Retinal pigment epithelial cell (primary cell): Measurements from ENCODE around the gene NOP53.
"Not testable (repeated sequence)": the region's sequence is repeated elsewhere in the genome, so short reads cannot be mapped to it uniquely, and the experiment has no call there.

Experiments
- DNase-seq: peaks from one replicate; pipeline ENCODE4 v3.0.0-alpha.2; 2010; ENCODE audit warnings: low read depth
- H3K4me3 ChIP-seq: 2 replicates; pipeline ENCODE4 v1.5.1; 2011; ENCODE audit warnings: mild to moderate bottlenecking, low read length, control low read depth, moderate library complexity
- TF ChIP-seq, protein P1 (sequence below): conservative IDR thresholded peaks from 2 replicates; pipeline ENCODE4 v1.5.1; 2011; ENCODE audit warnings: low read depth, low read length, control low read depth, inconsistent platforms

The NOP53 gene

DNA sequence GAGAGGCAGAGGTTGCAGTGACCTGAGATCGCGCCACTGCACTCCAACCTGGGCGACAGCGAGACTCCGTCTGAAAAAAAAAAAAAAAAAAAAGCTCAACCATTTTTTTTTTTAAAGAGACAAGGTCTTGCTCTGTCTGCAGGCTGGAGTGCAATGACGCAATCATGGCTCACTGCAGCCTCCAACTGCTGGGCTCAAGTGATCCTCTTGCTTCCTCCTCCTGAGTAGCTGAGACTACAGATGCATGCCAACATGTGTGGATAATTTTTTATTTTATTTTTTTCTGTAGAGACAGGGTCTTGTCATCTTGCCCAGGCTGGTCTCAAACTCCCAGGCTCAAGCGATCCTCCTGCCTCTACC lies 21.8 kb upstream of the NOP53 start:
- no peak for DNase-seq

DNA sequence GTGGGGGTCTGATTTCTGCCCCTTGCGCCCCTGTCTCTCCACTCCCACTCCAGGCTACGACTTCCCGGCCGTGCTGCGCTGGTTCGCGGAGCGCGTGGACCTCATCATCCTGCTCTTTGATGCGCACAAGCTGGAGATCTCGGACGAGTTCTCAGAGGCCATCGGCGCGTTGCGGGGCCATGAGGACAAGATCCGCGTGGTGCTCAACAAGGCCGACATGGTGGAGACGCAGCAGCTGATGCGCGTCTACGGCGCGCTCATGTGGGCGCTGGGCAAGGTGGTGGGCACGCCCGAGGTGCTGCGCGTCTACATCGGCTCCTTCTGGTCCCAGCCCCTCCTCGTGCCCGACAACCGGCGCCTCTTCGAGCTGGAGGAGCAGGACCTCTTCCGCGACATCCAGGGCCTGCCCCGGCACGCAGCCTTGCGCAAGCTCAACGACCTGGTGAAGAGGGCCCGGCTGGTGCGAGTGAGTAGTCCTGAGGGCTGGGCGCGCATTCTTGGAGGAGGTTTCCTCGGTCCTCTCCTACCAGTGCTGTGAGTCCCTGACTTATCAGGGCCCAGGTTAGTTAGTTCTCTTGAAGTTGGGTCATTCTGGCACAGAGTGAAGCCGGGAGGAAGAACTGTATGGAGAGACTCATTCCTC lies 19.5 kb upstream of the NOP53 start:
- no peak for DNase-seq
- H3K4me3 ChIP-seq: no peak overlapping the region
- TF ChIP-seq, protein P1, sequence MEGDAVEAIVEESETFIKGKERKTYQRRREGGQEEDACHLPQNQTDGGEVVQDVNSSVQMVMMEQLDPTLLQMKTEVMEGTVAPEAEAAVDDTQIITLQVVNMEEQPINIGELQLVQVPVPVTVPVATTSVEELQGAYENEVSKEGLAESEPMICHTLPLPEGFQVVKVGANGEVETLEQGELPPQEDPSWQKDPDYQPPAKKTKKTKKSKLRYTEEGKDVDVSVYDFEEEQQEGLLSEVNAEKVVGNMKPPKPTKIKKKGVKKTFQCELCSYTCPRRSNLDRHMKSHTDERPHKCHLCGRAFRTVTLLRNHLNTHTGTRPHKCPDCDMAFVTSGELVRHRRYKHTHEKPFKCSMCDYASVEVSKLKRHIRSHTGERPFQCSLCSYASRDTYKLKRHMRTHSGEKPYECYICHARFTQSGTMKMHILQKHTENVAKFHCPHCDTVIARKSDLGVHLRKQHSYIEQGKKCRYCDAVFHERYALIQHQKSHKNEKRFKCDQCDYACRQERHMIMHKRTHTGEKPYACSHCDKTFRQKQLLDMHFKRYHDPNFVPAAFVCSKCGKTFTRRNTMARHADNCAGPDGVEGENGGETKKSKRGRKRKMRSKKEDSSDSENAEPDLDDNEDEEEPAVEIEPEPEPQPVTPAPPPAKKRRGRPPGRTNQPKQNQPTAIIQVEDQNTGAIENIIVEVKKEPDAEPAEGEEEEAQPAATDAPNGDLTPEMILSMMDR: no peak

More for the DNA sequence above, 21.8 kb upstream of the NOP53 start:
- peak overlapping the region; percentile 10 for H3K4me3 ChIP-seq
- TF ChIP-seq, protein P1: no peak

GRCh38 chr19:47726467-47726866 lies 18.9 kb upstream of the NOP53 start:
- no peak overlapping the region for H3K4me3 ChIP-seq
- no peak for DNase-seq
- TF ChIP-seq, protein P1: no peak

- H3K4me3 ChIP-seq, DNase-seq: not testable (repeated sequence)
Observed at GRCh38 chr19:47728295-47728694, 17.1 kb upstream of the NOP53 start.

- no peak for DNase-seq
- TF ChIP-seq, protein P1: no peak
- H3K4me3 ChIP-seq: peak overlapping the region; percentile 38
Observed at GRCh38 chr19:47729468-47729798, 15.9 kb upstream of the NOP53 start.

- no peak for DNase-seq
- peak overlapping the region; percentile 38 for H3K4me3 ChIP-seq
- TF ChIP-seq, protein P1: no peak
Observed at GRCh38 chr19:47729799-47730520, 15.4 kb upstream of the NOP53 start.

DNA sequence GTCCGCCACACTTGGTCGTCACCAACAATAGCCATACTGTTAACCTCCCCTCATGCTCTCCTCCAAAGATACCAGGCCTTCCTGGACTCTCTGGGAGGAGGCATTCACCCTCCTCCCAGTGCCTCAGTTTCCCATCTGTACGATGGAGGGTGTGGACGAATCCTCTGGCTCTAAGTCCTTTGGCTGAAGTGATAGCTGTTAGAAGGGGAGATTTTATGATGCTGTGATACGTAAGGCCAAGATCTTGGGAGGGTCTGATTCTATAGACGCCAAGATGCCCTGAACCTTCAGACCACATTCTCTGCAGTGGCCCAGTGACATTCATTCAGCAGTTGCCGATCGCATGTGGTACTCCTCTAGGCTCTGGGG lies 14.8 kb upstream of the NOP53 start:
- TF ChIP-seq, protein P1: no peak
- H3K4me3 ChIP-seq: no peak overlapping the region
- no peak for DNase-seq
